Left ventricle myocardium inferior (tissue), 1 donor: ENCODE data around the gene RER1. TPM values are rescaled to one million over a fixed set of nuclear protein-coding genes. Genes with fewer than 3 reads are reported as not detected.

Experiments used
- DNase-seq: peaks from one replicate; pipeline ENCODE4 v3.0.0-alpha.2; 2020
- H3K27ac ChIP-seq: fragments of 200-600 bp; replicated peaks from 2 replicates; pipeline ENCODE4 v1.8.0; 2021
- H3K27me3 ChIP-seq: fragments of 200-600 bp; 2 replicates; pipeline ENCODE4 v1.8.0; 2021; ENCODE audit warnings: low read depth
- H3K36me3 ChIP-seq: fragments of 200-600 bp; 2 replicates; pipeline ENCODE4 v1.8.0; 2021
- H3K4me1 ChIP-seq: fragments of 200-600 bp; 2 replicates; pipeline ENCODE4 v1.8.0; 2021
- H3K4me3 ChIP-seq: fragments of 200-600 bp; 2 replicates; pipeline ENCODE4 v1.8.0; 2021; ENCODE audit warnings: mild to moderate bottlenecking, moderate library complexity
- H3K9me3 ChIP-seq: fragments of 200-600 bp; replicated peaks from 2 replicates; pipeline ENCODE4 v1.8.0; 2021
- intact Hi-C: fragments of 100-400 bp; cut with micrococcal nuclease; formaldehyde crosslinking; loops from one replicate; pipeline ENCODE4 v1.11.0; 2022
- total RNA-seq: library from RNA; stranded (reverse); fragmentation: NEBNext Ultra II Directional; extraction: Animal tissue kit (Norgen Biotek cat#: 25700); gene quantifications from one replicate; pipeline ENCODE4 v1.2.1, GENCODE V29; 2021
- TF ChIP-seq, protein P1 (sequence below): fragments of 200-600 bp; IDR thresholded peaks from 2 replicates; pipeline ENCODE4 v1.8.0; 2021; ENCODE audit warnings: antibody characterized with exemption, mild to moderate bottlenecking, borderline replicate concordance
- donor health status: DM: no; HTN: yes; CAD: no; lungs with severe emphysema.

RER1 gene
- total RNA-seq, 1 donor from 2014 or later = 80.5 TPM

DNA sequence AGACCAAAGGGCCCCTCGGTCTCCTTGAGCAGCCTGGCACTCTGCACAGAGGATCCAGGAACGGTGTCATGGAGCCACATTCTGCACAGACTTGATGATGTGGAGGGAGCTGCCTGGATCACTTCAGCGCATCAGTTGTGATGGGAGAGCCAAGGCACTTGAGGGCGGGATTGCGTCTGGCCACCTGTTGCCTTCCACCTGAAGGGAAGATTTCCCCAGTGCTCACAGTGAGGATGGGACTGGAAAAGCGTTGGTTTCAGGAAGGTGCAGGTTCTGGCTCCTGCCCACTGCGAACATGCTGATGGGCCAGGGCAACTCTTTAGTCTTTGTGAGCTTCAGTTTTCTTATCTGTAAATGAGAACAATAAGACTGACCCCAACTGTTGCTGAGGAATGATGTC, 2.6 kb downstream of the RER1 start:
- Histone ChIP-seq H3K4me3 (no peak overlapping the region), H3K36me3 (peaks cover 46% of the 10 kb centered on the region), H3K4me1 (peaks cover 52% of the 10 kb centered on the region), H3K27ac (no peak overlapping the region), H3K27me3 (no peaks in the 10 kb centered on the region), H3K9me3 (no peaks in the 10 kb centered on the region)
- TF ChIP-seq, protein P1, sequence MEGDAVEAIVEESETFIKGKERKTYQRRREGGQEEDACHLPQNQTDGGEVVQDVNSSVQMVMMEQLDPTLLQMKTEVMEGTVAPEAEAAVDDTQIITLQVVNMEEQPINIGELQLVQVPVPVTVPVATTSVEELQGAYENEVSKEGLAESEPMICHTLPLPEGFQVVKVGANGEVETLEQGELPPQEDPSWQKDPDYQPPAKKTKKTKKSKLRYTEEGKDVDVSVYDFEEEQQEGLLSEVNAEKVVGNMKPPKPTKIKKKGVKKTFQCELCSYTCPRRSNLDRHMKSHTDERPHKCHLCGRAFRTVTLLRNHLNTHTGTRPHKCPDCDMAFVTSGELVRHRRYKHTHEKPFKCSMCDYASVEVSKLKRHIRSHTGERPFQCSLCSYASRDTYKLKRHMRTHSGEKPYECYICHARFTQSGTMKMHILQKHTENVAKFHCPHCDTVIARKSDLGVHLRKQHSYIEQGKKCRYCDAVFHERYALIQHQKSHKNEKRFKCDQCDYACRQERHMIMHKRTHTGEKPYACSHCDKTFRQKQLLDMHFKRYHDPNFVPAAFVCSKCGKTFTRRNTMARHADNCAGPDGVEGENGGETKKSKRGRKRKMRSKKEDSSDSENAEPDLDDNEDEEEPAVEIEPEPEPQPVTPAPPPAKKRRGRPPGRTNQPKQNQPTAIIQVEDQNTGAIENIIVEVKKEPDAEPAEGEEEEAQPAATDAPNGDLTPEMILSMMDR = no peak
- DNase-seq = no peak
- intact Hi-C loops = no loop called here

DNA sequence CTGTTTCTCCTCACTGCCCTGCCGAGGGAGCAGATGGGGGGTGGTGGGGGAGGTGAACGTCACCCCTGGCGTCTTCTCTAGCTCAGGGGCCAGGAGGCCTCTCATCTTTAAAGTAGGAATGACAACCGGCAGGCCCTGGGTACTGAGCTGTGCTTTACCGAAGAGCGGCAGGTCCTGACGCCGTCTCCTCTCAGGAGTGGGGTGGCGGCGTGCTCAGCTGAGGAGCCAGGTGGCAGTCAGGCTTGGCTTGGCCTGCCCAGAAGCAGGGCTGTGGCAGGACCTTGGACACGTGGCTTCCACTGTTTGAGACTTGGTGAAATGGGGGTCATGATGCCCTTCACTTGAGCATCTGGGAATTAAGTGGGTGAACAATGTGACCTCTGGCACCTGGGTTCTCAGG, 3.1 kb downstream of the RER1 start:
- TF ChIP-seq, protein P1 = no peak
- H3K4me1 ChIP-seq = peaks cover 52% of the 10 kb centered on the region
- peaks cover 51% of the 10 kb centered on the region for H3K36me3 ChIP-seq
- H3K9me3 ChIP-seq = no peaks in the 10 kb centered on the region
- H3K4me3 ChIP-seq = no peak overlapping the region
- intact Hi-C loops = no loop called here
- H3K27me3 ChIP-seq = no peaks in the 10 kb centered on the region
- no peak overlapping the region for H3K27ac ChIP-seq
- no peak for DNase-seq

DNA sequence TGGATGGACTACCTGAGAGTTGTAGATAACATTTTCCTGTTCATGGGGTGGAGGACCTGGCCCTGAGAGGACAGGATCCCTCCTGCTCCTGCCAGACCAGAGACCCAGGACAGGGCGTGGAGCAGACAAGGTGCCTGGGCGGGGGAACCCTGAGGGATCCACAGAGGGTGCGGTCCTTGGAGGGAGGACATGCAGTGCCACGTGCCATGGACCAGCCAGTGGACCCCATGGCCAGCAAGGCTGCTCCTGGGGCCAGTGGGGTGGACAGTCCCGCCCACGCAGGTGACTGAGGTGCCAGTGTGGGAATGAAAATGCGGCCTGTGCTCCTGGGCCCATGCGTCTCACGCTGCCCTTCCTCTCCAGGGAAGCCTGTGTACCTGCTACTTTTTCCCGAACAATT, 3.6 kb downstream of the RER1 start:
- no peak for DNase-seq
- peaks cover 56% of the 10 kb centered on the region for H3K36me3 ChIP-seq
- intact Hi-C loops = no loop called here

DNA sequence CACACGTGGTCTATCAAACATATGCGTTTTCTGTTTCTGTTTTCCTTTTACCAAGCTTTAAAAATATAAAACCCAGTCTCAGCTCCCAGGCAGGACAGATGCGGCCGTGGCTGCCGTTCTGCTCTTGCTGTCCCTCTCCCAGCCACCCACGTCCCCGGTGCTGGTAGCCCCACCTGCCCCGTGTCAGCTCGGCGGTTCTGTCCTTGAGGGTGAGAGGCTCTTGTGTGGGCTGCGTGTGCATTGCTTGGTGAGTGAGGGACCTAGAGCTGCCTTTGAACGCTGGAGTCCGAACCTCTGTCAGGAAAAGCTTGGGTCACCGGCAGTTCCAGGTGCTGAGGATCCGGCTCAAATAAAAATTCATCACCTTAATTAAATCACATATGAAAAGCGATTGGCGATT, 4.4 kb downstream of the RER1 start:
- H3K36me3 ChIP-seq = peaks cover 63% of the 10 kb centered on the region
- peaks cover 43% of the 10 kb centered on the region for H3K4me1 ChIP-seq
- no peak for DNase-seq
- H3K27me3 ChIP-seq = no peaks in the 10 kb centered on the region
- no peaks in the 10 kb centered on the region for H3K9me3 ChIP-seq
- H3K27ac ChIP-seq = no peak overlapping the region
- intact Hi-C loops = no loop called here
- H3K4me3 ChIP-seq = no peak overlapping the region
- TF ChIP-seq, protein P1 = no peak

More for the DNA sequence above, 3.6 kb downstream of the RER1 start:
- Histone ChIP-seq H3K27me3 (no peaks in the 10 kb centered on the region), H3K9me3 (no peaks in the 10 kb centered on the region), H3K4me1 (peaks cover 51% of the 10 kb centered on the region), H3K4me3 (no peak overlapping the region), H3K27ac (no peak overlapping the region)
- TF ChIP-seq, protein P1 = no peak

DNA sequence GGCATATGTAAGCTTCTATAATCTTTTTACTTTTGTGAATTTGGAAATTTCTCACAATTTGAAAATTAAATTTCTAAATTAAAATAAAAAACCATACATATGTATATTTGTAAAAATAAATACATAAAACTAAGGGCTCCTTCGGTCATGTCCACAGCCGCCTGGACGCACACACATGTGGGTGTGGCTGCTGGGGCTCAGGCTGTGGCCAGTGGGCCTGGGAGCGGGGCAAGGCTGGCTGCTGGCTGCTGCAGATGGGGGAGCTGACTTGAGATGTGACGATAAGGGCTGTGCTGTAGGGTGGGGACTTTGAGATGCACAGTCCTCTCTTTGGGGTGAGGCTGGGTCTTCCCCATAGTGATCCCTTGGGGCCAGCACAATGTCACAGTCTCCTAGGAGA, 4.8 kb downstream of the RER1 start:
- Histone ChIP-seq H3K4me1 (peaks cover 40% of the 10 kb centered on the region), H3K27ac (no peak overlapping the region), H3K36me3 (peaks cover 65% of the 10 kb centered on the region), H3K9me3 (no peaks in the 10 kb centered on the region), H3K27me3 (no peaks in the 10 kb centered on the region), H3K4me3 (no peak overlapping the region)
- TF ChIP-seq, protein P1 = no peak
- intact Hi-C loops = no loop called here
- DNase-seq = no peak
